SU-DHL-6 (cell line): Measurements from ENCODE around the gene PTCD2.

Experiments used
- H2AFZ ChIP-seq: fragments of 200-600 bp; sonication (generic); 2 replicates; pipeline ENCODE4 v1.6.1; 2014; ENCODE audit warnings: low read depth, mild to moderate bottlenecking, moderate library complexity, mixed read lengths, antibody characterized with exemption, low read length; ENCODE audit not compliant: severe bottlenecking
- H3F3A ChIP-seq: fragments of 200-600 bp; shearing (Covaris generic); 2 replicates; pipeline ENCODE4 v1.6.0; 2016; ENCODE audit warnings: antibody characterized with exemption, mild to moderate bottlenecking; ENCODE audit not compliant: insufficient read depth
- H3K27ac ChIP-seq: fragments of 200-600 bp; sonication (generic); 2 replicates; pipeline ENCODE4 v1.5.1; 2016; ENCODE audit warnings: low read depth, mild to moderate bottlenecking, low read length, moderate library complexity, mixed read lengths
- H3K27me3 ChIP-seq: fragments of 200-600 bp; sonication (generic), shearing (Covaris generic); 2 replicates; pipeline ENCODE4 v1.6.0; 2014; ENCODE audit warnings: mild to moderate bottlenecking, low read length
- H3K36me3 ChIP-seq: fragments of 200-600 bp; sonication (generic); 2 replicates; pipeline ENCODE4 v1.6.1; 2014; ENCODE audit warnings: mild to moderate bottlenecking, low read length, mixed read lengths
- H3K4me2 ChIP-seq: fragments of 300-600, 200-600 bp; shearing (Covaris generic), sonication (generic); 2 replicates; pipeline ENCODE4 v1.6.0; 2014; ENCODE audit warnings: low read length, low read depth, mild to moderate bottlenecking; ENCODE audit not compliant: poor library complexity, severe bottlenecking
- H3K4me3 ChIP-seq: fragments of 200-600 bp; sonication (generic); 2 replicates; pipeline ENCODE4 v1.5.1; 2014; ENCODE audit warnings: antibody characterized with exemption, low read length, mild to moderate bottlenecking, mixed read lengths; ENCODE audit not compliant: insufficient read depth, poor library complexity, severe bottlenecking
- H3K79me2 ChIP-seq: fragments of 200-600 bp; sonication (generic); 2 replicates; pipeline ENCODE4 v1.6.1; 2014; ENCODE audit warnings: mild to moderate bottlenecking, low read length, moderate library complexity; ENCODE audit not compliant: insufficient read depth
- H3K9ac ChIP-seq: fragments of 200-600 bp; sonication (generic); 2 replicates; pipeline ENCODE4 v1.7.0; 2014; ENCODE audit warnings: mild to moderate bottlenecking, low read length
- H3K9me2 ChIP-seq: fragments of 200-600 bp; sonication (generic); replicated peaks from 2 replicates; pipeline ENCODE4 v1.6.1; 2014; ENCODE audit warnings: low read length; ENCODE audit not compliant: insufficient read depth
- H3K9me3 ChIP-seq: fragments of 200-600 bp; sonication (generic); 2 replicates; pipeline ENCODE4 v1.6.1; 2014; ENCODE audit warnings: low read length, mixed read lengths; ENCODE audit not compliant: insufficient read depth
- H4K20me1 ChIP-seq: fragments of 200-600 bp; sonication (generic); 2 replicates; pipeline ENCODE4 v1.6.1; 2014; ENCODE audit warnings: low read depth, mild to moderate bottlenecking, antibody characterized with exemption, low read length, moderate library complexity, mixed read lengths
- CTCF ChIP-seq: fragments of 200-600 bp; sonication (generic); IDR thresholded peaks from one replicate; pipeline ENCODE4 v1.5.1; 2017; ENCODE audit warnings: antibody characterized with exemption, mild to moderate bottlenecking, low read length, moderate library complexity; ENCODE audit not compliant: insufficient read depth, poor library complexity, severe bottlenecking
- EZH2phosphoT487 ChIP-seq: fragments of 200-600 bp; sonication (generic), shearing (Covaris generic); conservative IDR thresholded peaks from 2 replicates; pipeline ENCODE4 v1.6.1; 2018; ENCODE audit warnings: mild to moderate bottlenecking, antibody characterized with exemption, low read length, moderate library complexity, mixed read lengths

Gene PTCD2

GRCh38 chr5:72291601-72292000 lies 28.6 kb upstream of the PTCD2 start:
- Histone ChIP-seq H3K79me2 (peaks cover 63% of the 10 kb centered on the region), H3K4me3 (peak overlapping the region; percentile 36)

GRCh38 chr5:72292411-72292810 lies 27.8 kb upstream of the PTCD2 start:
- Histone ChIP-seq H3K27me3 (no peaks in the 10 kb centered on the region), H3K9me2 (no peaks in the 10 kb centered on the region), H3F3A (peaks cover 72% of the 10 kb centered on the region), H2AFZ (no peak overlapping the region), H3K79me2 (peaks cover 72% of the 10 kb centered on the region), H3K9ac (peak overlapping the region; percentile 50), H3K27ac (peak overlapping the region; percentile 97), H3K4me3 (no peak overlapping the region), H3K36me3 (peaks cover 10% of the 10 kb centered on the region), H4K20me1 (no peaks in the 10 kb centered on the region), H3K4me2 (peak overlapping the region; percentile 100), H3K9me3 (no peaks in the 10 kb centered on the region)
- no peak for TF ChIP-seq CTCF
- TF ChIP-seq EZH2phosphoT487, result no peak

More at GRCh38 chr5:72291601-72292000, 28.6 kb upstream of the PTCD2 start:
- H3K9me2 ChIP-seq, result no peaks in the 10 kb centered on the region
- no peaks in the 10 kb centered on the region for H4K20me1 ChIP-seq
- peak overlapping the region; percentile 48 for H3K9ac ChIP-seq
- no peaks in the 10 kb centered on the region for H3K9me3 ChIP-seq
- peaks cover 64% of the 10 kb centered on the region for H3F3A ChIP-seq
- peak overlapping the region; percentile 100 for H3K4me2 ChIP-seq
- H3K36me3 ChIP-seq, result peaks cover 10% of the 10 kb centered on the region
- TF ChIP-seq CTCF (no peak), EZH2phosphoT487 (no peak)
- H2AFZ ChIP-seq, result no peak overlapping the region
- H3K27me3 ChIP-seq, result no peaks in the 10 kb centered on the region
- peak overlapping the region; percentile 97 for H3K27ac ChIP-seq

DNA sequence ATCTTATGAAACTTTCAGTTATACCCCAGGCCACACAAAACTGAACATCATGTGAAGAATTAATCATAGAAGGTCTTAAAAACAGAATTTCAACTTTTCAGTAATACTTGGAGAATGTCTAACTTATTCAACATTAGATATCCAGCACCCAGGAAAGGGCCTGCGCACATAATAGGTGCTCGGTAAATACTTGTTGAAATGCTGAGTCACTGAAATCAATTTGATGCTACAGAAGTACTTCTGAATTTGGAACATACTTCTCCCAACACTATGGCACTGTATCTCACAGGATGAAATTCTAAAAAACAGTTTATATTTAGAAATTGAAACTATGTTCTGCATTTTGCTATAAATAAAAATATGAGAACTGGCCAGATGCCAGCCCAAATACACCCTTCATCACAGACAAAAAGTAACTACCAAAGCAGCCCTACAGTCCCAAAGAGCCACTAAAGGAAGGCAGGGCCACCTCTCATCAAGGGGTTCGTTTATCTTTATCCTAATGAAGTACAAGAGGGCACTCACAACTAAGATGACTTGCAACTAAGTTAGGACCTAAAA lies 26.6 kb upstream of the PTCD2 start:
- Histone ChIP-seq H3K79me2 (peaks cover 72% of the 10 kb centered on the region), H3F3A (peaks cover 82% of the 10 kb centered on the region), H3K4me2 (peak overlapping the region; percentile 100), H3K27me3 (no peaks in the 10 kb centered on the region), H3K9me2 (no peaks in the 10 kb centered on the region), H3K36me3 (peaks cover 10% of the 10 kb centered on the region), H2AFZ (no peak overlapping the region), H3K27ac (peak overlapping the region; percentile 97), H3K9ac (peak overlapping the region; percentile 50), H3K4me3 (peak overlapping the region; percentile 39), H4K20me1 (no peaks in the 10 kb centered on the region), H3K9me3 (no peaks in the 10 kb centered on the region)
- TF ChIP-seq CTCF (no peak), EZH2phosphoT487 (no peak)
